Heart left ventricle (tissue), 16 donors: ENCODE results near the gene REXO5. TPM values are rescaled to one million over a fixed set of nuclear protein-coding genes. Genes with fewer than 3 reads are reported as not detected.
"Not testable (repeated sequence)": the region's sequence is repeated elsewhere in the genome, so short reads cannot be mapped to it uniquely, and the experiment has no call there.

Experiments
- ATAC-seq, 4 donors: fragments of 200-7000 bp; cut with Tn5 transposase; one replicate each; pipeline ENCODE4 v1.9.1; 2020 to 2022; ENCODE audit warnings: moderate library complexity in 4 of 4, mild to moderate bottlenecking in 3 of 4, moderate number of reproducible peaks in 1 of 4
- DNase-seq, 5 donors: peaks; one replicate each; pipeline ENCODE4 v3.0.0-alpha.2; 2020
- H3K27ac ChIP-seq, 12 donors: fragments of 200-600 bp; sonication (generic) in 4 of 12; one replicate each; pipeline versions ENCODE4 v1.5.0 to v1.8.0; 2016 to 2022; ENCODE audit warnings: mild to moderate bottlenecking in 2 of 12
- H3K27me3 ChIP-seq, 9 donors: fragments of 200-600 bp; sonication (generic) in 2 of 9; one replicate each; pipeline versions ENCODE4 v1.5.1 to v1.8.0; 2016 to 2022; ENCODE audit warnings: mild to moderate bottlenecking in 3 of 9
- H3K36me3 ChIP-seq, 9 donors: fragments of 200-600 bp; sonication (generic) in 2 of 9; one replicate each; pipeline versions ENCODE4 v1.5.0 to v1.8.0; 2018 to 2022; ENCODE audit warnings: mild to moderate bottlenecking in 2 of 9
- H3K4me1 ChIP-seq, 12 donors: fragments of 200-600 bp; sonication (generic) in 4 of 12; one replicate each; pipeline versions ENCODE4 v1.5.0 to v1.8.0; 2016 to 2022; ENCODE audit warnings: mild to moderate bottlenecking in 3 of 12
- H3K4me3 ChIP-seq, 12 donors: fragments of 200-600 bp; sonication (generic) in 4 of 12; one replicate each; pipeline versions ENCODE4 v1.5.0 to v1.8.0; 2017 to 2022; ENCODE audit warnings: mild to moderate bottlenecking in 9 of 12, moderate library complexity in 4 of 12
- H3K9me3 ChIP-seq, 12 donors: fragments of 200-600 bp; sonication (generic) in 4 of 12; one replicate each; pipeline versions ENCODE4 v1.5.0 to v1.8.0; 2016 to 2022; ENCODE audit warnings: mild to moderate bottlenecking in 1 of 12
- POLR2A ChIP-seq, 2 donors: fragments of 450-650 bp; IDR thresholded peaks; one replicate each; pipeline ENCODE4 v1.6.1; 2017; ENCODE audit warnings: antibody characterized with exemption in 2 of 2, mild to moderate bottlenecking in 2 of 2, moderate library complexity in 2 of 2
- WGBS, 4 donors: extraction: QIAGEN DNeasy Blood & Tissue Kit in 2 of 4; methylation state at CpG; one replicate each; pipeline versions ENCODE4 v1.1.5 to v1.1.7; 2013 to 2018; 5-methylcytosine and 5-hydroxymethylcytosine counted together
- intact Hi-C, 10 donors: fragments of 100-400 bp; cut with DNase I; formaldehyde crosslinking; loops; one replicate each; pipeline versions ENCODE4 v1.11.1 to v1.14.2; 2022
- polyA plus RNA-seq, 2 donors: library from polyadenylated mRNA; stranded (reverse); fragments of 200-250 nt; gene quantifications; one replicate each; pipeline ENCODE4 v1.2.3, GENCODE V29; 2013
- total RNA-seq, 9 donors: library from RNA; depleted of rRNA in 2 of 9; stranded (reverse); fragments of >200 nt in 2 of 9; fragmentation: NEBNext Ultra II Directional in 3 of 9; extraction: Animal tissue kit (Norgen Biotek cat#: 25700) in 3 of 9; gene quantifications; one replicate each; pipeline versions ENCODE4 v1.1.0 to v1.2.4, GENCODE V29; 2016 to 2023
- TF ChIP-seq, protein P1 (sequence below), 12 donors: fragments of 200-600 bp; sonication (generic) in 4 of 12; IDR thresholded peaks; one replicate each; pipeline versions ENCODE4 v1.5.0 to v1.8.0; 2018 to 2022; ENCODE audit warnings: antibody characterized with exemption in 12 of 12, mild to moderate bottlenecking in 5 of 12
- donor health status: ischemic (EF 13 %, LVEDD 7.1; RV severe dilation, severe dysfunction).
- donor health status: healthy with polysubstance abuse.
- donor health status: DM: no; HTN: yes; CAD: no.
- donor health status: DM: no; HTN: no; CAD: no.
- donor health status: ischemic (EF 25% LVEDD 6.9; RV normal size, moderate dysfunction).
- donor health status: ischemic (EF 25% LVEDD 5.7; RV mildly dilated, moderate dysfunction).
- donor health status: healthy.
- donor health status: DM: yes; HTN: yes; CAD: no.
- donor health status: ischemic (EF 35%, LVEDD 5.7; RV mildly dilated, moderate dysfunction).
- donor health status: nonischemic (EF 11% LVEDD 7.7; RV severe dilation, severe dysfunction).
- donor health status: DM: yes; HTN: yes; CAD: no.
- donor health status: PGD.
- donor health status: ischemic (EF 29% LVEDD 5.4; RV normal size, mild dysfunction).
- donor health status: nonischemic (EF 23%, LVEDD 6.1; RV moderate dilation, normal function).

REXO5 gene
- total and polyA plus RNA-seq, 11 donors, result 1.6 to 7.5 (median 3.5) TPM

DNA sequence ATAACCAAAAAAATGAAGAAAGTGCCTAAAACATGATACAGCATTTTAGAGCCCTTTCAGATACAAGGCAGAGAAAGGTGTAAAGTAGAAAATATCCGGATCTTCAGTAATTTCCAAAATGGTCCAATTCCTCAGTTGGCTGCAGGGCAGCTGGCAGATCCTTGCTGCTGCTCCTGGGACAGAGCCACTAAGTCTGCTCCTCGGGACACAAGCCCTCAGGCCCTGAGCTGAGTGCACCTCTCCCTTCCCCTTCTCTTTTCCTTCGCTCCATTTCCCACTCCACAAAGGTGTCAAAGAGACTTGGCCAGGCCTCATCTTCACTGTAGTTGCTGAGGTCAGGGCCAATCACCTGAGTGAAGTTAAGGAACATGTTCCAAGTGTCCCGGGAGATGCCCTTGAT, 53.4 kb downstream of the REXO5 start:
- Histone ChIP-seq H3K36me3 (peaks cover 0 to 62% (median 16%) of the 10 kb centered on the region in 9 donors), H3K27me3 (no peaks in the 10 kb centered on the region), H3K4me1 (peaks cover 6 to 59% (median 32%) of the 10 kb centered on the region in 12 donors), H3K9me3 (no peaks in the 10 kb centered on the region), H3K4me3 (no peak overlapping the region), H3K27ac (peak overlapping the region in 10 of 12 donors; percentile 13 to 82 (median 66))
- no peak for DNase-seq
- peak in 2 of 4 donors; percentile 21 to 46 for ATAC-seq
- intact Hi-C loops, result loop anchor here in 1 of 10 donors (10.0 kb wide), 1 partner anchor 435 kb away; no protein-coding TSS in a partner anchor
- 43 to 57% (median 48%) methylated on average over 4 of the region's 4 CpGs for WGBS, 4 donors
- TF ChIP-seq, protein P1, sequence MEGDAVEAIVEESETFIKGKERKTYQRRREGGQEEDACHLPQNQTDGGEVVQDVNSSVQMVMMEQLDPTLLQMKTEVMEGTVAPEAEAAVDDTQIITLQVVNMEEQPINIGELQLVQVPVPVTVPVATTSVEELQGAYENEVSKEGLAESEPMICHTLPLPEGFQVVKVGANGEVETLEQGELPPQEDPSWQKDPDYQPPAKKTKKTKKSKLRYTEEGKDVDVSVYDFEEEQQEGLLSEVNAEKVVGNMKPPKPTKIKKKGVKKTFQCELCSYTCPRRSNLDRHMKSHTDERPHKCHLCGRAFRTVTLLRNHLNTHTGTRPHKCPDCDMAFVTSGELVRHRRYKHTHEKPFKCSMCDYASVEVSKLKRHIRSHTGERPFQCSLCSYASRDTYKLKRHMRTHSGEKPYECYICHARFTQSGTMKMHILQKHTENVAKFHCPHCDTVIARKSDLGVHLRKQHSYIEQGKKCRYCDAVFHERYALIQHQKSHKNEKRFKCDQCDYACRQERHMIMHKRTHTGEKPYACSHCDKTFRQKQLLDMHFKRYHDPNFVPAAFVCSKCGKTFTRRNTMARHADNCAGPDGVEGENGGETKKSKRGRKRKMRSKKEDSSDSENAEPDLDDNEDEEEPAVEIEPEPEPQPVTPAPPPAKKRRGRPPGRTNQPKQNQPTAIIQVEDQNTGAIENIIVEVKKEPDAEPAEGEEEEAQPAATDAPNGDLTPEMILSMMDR (IDR thresholded peaks at IDR 0.05), result no peak
- no peak for TF ChIP-seq POLR2A (IDR thresholded peaks at IDR 0.05)

DNA sequence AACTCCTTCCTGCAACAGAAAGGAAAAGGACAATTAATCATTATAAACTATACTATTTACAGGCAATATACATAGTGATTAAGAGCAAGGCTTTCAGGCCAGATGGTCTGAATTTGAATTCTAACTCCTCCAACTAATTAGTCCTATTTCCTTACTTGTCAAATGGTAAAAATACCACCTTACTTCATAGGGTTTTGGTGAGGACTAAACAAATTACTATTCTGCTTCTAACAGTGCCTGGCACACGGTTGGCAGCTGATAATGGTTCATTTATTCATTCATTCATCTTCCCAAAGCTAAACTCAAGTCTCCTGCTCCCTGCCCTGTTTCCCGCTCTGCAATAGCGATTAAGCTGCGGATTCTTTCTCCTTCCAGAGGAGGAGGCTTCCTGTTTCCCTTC, 54.0 kb downstream of the REXO5 start:
- intact Hi-C loops, result no loop called here
- H3K36me3 ChIP-seq, result peaks cover 0 to 56% (median 16%) of the 10 kb centered on the region in 9 donors
- no peaks in the 10 kb centered on the region for H3K27me3 ChIP-seq
- 49 to 66% (median 54%) methylated on average over 4 of the region's 4 CpGs for WGBS, 4 donors
- no peak for TF ChIP-seq POLR2A (IDR thresholded peaks at IDR 0.05)
- TF ChIP-seq, protein P1 (IDR thresholded peaks at IDR 0.05), result no peak
- H3K9me3 ChIP-seq, result no peaks in the 10 kb centered on the region
- ATAC-seq (peak in 1 of 4 donors; percentile 17), DNase-seq (no peak)
- H3K4me3 ChIP-seq, result no peak overlapping the region
- H3K27ac ChIP-seq, result peak overlapping the region in 10 of 12 donors; percentile 13 to 82 (median 66)
- peaks cover 7 to 66% (median 36%) of the 10 kb centered on the region in 12 donors for H3K4me1 ChIP-seq

DNA sequence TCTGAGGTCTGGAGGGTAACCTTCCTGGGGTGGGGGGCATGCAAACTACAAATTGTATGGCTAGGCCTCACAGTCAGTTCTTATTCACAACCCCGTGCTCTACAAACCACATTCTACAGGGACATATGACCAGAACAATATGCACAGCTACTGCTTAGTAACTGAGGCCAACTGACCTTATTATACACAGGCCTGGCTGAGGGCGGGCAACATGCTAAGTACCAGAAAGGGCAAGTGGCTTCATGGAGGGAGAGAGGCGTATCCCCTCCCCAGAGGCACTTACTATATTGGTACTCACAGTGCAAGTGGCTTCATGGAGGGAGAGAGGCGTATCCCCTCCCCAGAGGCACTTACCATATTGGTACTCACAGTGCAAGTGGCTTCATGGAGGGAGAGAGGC, 54.7 kb downstream of the REXO5 start:
- ATAC-seq, H3K4me3 ChIP-seq, H3K27me3 ChIP-seq, H3K9me3 ChIP-seq, intact Hi-C loops, DNase-seq: not testable (repeated sequence)
- H3K27ac ChIP-seq, result peak overlapping the region in 11 of 12 donors; percentile 12 to 82 (median 63)
- WGBS, 4 donors, result 65 to 76% (median 71%) methylated on average over 3 to 4 of the region's 4 CpGs
- peaks cover 7 to 72% (median 42%) of the 10 kb centered on the region in 12 donors for H3K4me1 ChIP-seq
- peaks cover 0 to 49% (median 16%) of the 10 kb centered on the region in 9 donors for H3K36me3 ChIP-seq

DNA sequence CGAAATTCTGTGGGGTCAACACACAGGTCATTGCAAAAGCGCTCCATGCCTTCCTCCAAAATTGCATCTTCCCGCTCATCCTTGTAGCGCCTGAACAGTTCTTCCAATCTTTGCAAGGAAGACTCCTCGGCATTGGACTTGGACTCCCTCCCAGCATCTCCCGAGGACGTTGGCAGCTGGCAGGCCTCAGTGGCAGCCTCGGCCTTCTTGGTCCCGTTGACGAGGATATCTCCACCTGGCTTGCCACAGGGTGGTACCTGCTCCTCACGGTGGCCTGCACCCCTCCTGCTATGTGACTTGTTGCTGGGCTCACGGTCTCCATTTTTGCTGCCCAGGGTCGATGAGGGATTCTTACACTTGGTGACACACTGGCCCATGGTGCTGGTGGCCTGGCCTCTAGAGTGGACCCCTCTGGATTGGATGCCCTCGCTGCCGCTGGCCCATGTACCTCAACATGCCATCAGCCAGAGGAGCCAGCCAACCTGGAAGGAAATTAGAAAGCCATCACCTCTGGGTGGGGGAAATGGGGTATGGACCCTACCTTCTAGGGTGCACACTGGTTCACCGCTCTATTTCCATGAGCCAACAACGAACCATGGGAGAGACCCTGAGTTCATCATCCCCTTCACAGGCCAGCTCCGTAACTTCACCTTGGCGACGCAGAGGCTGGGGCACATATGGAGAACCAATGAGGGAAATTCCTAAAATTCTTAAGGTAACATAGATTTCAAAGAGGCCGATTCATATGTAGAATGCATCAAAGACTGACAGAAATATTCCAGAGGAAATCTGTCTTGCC, 56.0 kb downstream of the REXO5 start:
- WGBS, 4 donors, result 86 to 90% (median 88%) methylated on average over 21 of the region's 21 CpGs
- ATAC-seq, result no peak
- H3K27ac ChIP-seq, result peak overlapping the region in 4 of 12 donors; percentile 1 to 74 (median 46)
- H3K4me3 ChIP-seq, result no peak overlapping the region
- intact Hi-C loops, result no loop called here
- H3K27me3 ChIP-seq, result no peaks in the 10 kb centered on the region
- TF ChIP-seq, protein P1 (IDR thresholded peaks at IDR 0.05), result no peak
- no peak for TF ChIP-seq POLR2A (IDR thresholded peaks at IDR 0.05)
- peak in 1 of 5 donors; percentile 57 for DNase-seq
- no peaks in the 10 kb centered on the region for H3K9me3 ChIP-seq
- peaks cover 0 to 39% (median 16%) of the 10 kb centered on the region in 9 donors for H3K36me3 ChIP-seq
- peaks cover 7 to 80% (median 54%) of the 10 kb centered on the region in 12 donors for H3K4me1 ChIP-seq

DNA sequence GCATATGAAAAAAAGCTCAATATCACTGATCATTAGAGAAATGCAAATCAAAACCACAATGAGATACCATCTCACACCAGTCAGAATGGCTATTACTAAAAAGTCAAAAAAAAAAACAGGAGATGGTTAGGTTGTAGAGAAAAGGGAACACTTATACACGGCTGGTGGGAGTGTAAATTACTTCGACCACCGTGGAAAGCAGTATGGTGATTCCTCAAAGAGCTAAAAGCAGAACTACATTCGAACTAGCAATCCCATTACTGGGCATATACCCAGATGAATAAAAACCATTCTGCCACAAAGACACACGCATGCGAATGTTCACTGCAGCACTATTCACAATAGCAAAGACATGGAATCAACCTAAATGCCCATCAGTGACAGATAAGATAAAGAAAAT, 58.0 kb downstream of the REXO5 start:
- DNase-seq, ATAC-seq, H3K9me3 ChIP-seq, H3K27me3 ChIP-seq, H3K27ac ChIP-seq, H3K4me3 ChIP-seq, intact Hi-C loops: not testable (repeated sequence)
- peaks cover 13 to 90% (median 66%) of the 10 kb centered on the region in 12 donors for H3K4me1 ChIP-seq
- H3K36me3 ChIP-seq, result peaks cover 0 to 34% (median 15%) of the 10 kb centered on the region in 9 donors
- 94 to 98% (median 95%) methylated on average over 6 of the region's 6 CpGs for WGBS, 4 donors
